Measurements from ENCODE around the gene FLRT1.

GRCh38 chr11:64003807-64004589 is 31.7 kb upstream of the FLRT1 start:
- TF ChIP-seq GABPA (IDR thresholded peaks at IDR 0.05; ENCODE audit: low read depth) (no peak), POLR2AphosphoS5 (IDR thresholded peaks at IDR 0.05; ENCODE audit: low read depth) (no peak)
- TF ChIP-seq, protein P1, sequence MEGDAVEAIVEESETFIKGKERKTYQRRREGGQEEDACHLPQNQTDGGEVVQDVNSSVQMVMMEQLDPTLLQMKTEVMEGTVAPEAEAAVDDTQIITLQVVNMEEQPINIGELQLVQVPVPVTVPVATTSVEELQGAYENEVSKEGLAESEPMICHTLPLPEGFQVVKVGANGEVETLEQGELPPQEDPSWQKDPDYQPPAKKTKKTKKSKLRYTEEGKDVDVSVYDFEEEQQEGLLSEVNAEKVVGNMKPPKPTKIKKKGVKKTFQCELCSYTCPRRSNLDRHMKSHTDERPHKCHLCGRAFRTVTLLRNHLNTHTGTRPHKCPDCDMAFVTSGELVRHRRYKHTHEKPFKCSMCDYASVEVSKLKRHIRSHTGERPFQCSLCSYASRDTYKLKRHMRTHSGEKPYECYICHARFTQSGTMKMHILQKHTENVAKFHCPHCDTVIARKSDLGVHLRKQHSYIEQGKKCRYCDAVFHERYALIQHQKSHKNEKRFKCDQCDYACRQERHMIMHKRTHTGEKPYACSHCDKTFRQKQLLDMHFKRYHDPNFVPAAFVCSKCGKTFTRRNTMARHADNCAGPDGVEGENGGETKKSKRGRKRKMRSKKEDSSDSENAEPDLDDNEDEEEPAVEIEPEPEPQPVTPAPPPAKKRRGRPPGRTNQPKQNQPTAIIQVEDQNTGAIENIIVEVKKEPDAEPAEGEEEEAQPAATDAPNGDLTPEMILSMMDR (IDR thresholded peaks at IDR 0.05; ENCODE audit: insufficient read depth, low read length), result no peak
- TF ChIP-seq, protein P2, sequence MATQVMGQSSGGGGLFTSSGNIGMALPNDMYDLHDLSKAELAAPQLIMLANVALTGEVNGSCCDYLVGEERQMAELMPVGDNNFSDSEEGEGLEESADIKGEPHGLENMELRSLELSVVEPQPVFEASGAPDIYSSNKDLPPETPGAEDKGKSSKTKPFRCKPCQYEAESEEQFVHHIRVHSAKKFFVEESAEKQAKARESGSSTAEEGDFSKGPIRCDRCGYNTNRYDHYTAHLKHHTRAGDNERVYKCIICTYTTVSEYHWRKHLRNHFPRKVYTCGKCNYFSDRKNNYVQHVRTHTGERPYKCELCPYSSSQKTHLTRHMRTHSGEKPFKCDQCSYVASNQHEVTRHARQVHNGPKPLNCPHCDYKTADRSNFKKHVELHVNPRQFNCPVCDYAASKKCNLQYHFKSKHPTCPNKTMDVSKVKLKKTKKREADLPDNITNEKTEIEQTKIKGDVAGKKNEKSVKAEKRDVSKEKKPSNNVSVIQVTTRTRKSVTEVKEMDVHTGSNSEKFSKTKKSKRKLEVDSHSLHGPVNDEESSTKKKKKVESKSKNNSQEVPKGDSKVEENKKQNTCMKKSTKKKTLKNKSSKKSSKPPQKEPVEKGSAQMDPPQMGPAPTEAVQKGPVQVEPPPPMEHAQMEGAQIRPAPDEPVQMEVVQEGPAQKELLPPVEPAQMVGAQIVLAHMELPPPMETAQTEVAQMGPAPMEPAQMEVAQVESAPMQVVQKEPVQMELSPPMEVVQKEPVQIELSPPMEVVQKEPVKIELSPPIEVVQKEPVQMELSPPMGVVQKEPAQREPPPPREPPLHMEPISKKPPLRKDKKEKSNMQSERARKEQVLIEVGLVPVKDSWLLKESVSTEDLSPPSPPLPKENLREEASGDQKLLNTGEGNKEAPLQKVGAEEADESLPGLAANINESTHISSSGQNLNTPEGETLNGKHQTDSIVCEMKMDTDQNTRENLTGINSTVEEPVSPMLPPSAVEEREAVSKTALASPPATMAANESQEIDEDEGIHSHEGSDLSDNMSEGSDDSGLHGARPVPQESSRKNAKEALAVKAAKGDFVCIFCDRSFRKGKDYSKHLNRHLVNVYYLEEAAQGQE (IDR thresholded peaks at IDR 0.05; ENCODE audit: insufficient replicate concordance, low read depth), result no peak
